Astrocyte (in vitro differentiated cells and primary cell): ENCODE data around the gene CYLD. TPM values are rescaled to one million over a fixed set of nuclear protein-coding genes. Genes with fewer than 3 reads are reported as not detected.

ENCODE experiments used
- DNase-seq: peaks from one replicate; pipeline ENCODE4 v3.0.0-alpha.2; 2010; ENCODE audit warnings: low read depth
- FAIRE-seq: peaks from 2 replicates; lab custom pipeline; 2011; peaks lifted over from hg19 to GRCh38; lab: Jason Lieb, UNC
- H2AFZ ChIP-seq: 2 replicates; pipeline ENCODE4 v1.6.0; 2012; ENCODE audit warnings: low read depth, low read length, inconsistent platforms
- H3K27ac ChIP-seq: 2 replicates; pipeline ENCODE4 v1.5.1; 2011; ENCODE audit warnings: low read depth, low read length, inconsistent platforms
- H3K27me3 ChIP-seq: 2 replicates; pipeline ENCODE4 v1.6.0; 2011; ENCODE audit warnings: low read length, inconsistent platforms; ENCODE audit not compliant: insufficient read depth
- H3K36me3 ChIP-seq: 2 replicates; pipeline ENCODE4 v1.5.1; 2011; ENCODE audit warnings: low read length, inconsistent platforms; ENCODE audit not compliant: insufficient read depth
- H3K4me1 ChIP-seq: 2 replicates; pipeline ENCODE4 v1.5.1; 2011; ENCODE audit warnings: low read length, inconsistent platforms; ENCODE audit not compliant: insufficient read depth
- H3K4me2 ChIP-seq: 2 replicates; pipeline ENCODE4 v1.6.0; 2012; ENCODE audit warnings: low read length, inconsistent platforms
- H3K4me3 ChIP-seq: 2 replicates; pipeline ENCODE4 v1.5.1; 2011; ENCODE audit warnings: low read depth, mild to moderate bottlenecking, low read length, inconsistent platforms; ENCODE audit not compliant: insufficient read depth
- H3K79me2 ChIP-seq: 2 replicates; pipeline ENCODE4 v1.6.0; 2012; ENCODE audit warnings: mild to moderate bottlenecking, low read length, inconsistent platforms; ENCODE audit not compliant: insufficient read depth
- H3K9ac ChIP-seq: 2 replicates; pipeline ENCODE4 v1.6.0; 2012; ENCODE audit warnings: mild to moderate bottlenecking, low read length, inconsistent platforms
- H3K9me3 ChIP-seq: 2 replicates; pipeline ENCODE4 v1.5.1; 2012; ENCODE audit warnings: low read depth, mild to moderate bottlenecking, low read length, inconsistent platforms; ENCODE audit not compliant: insufficient read depth
- H4K20me1 ChIP-seq: 2 replicates; pipeline ENCODE4 v1.6.0; 2012; ENCODE audit warnings: low read length, inconsistent platforms; ENCODE audit not compliant: insufficient read depth
- H3K27ac Mint-ChIP-seq: one replicate; pipeline ENCODE4 v1.8.0; 2021; ENCODE audit warnings: mild to moderate bottlenecking, mixed read lengths; ENCODE audit not compliant: unreplicated experiment
- H3K27me3 Mint-ChIP-seq: one replicate; pipeline ENCODE4 v1.8.0; 2021; ENCODE audit warnings: low read depth, mixed read lengths; ENCODE audit not compliant: unreplicated experiment
- H3K36me3 Mint-ChIP-seq: one replicate; pipeline ENCODE4 v1.8.0; 2021; ENCODE audit warnings: low read depth, mixed read lengths; ENCODE audit not compliant: unreplicated experiment
- H3K4me1 Mint-ChIP-seq: one replicate; pipeline ENCODE4 v1.8.0; 2021; ENCODE audit warnings: low read depth, mixed read lengths; ENCODE audit not compliant: unreplicated experiment
- H3K4me3 Mint-ChIP-seq: one replicate; pipeline ENCODE4 v1.8.0; 2021; ENCODE audit warnings: mild to moderate bottlenecking, moderate library complexity, mixed read lengths; ENCODE audit not compliant: unreplicated experiment
- H3K9me3 Mint-ChIP-seq: one replicate; pipeline ENCODE4 v1.8.0; 2021; ENCODE audit warnings: mild to moderate bottlenecking, mixed read lengths; ENCODE audit not compliant: unreplicated experiment
- EZH2 ChIP-seq: IDR thresholded peaks from 2 replicates; pipeline ENCODE4 v1.6.1; 2012; ENCODE audit warnings: mild to moderate bottlenecking, low read length, inconsistent platforms; ENCODE audit not compliant: insufficient read depth
- total RNA-seq: library from RNA; stranded (reverse); gene quantifications from 2 replicates; pipeline ENCODE4 v1.2.1, GENCODE V29; 2021
- TF ChIP-seq, protein P1 (sequence below): IDR thresholded peaks from 2 replicates; pipeline ENCODE4 v1.5.1; 2011; ENCODE audit warnings: low read depth, mild to moderate bottlenecking, inconsistent platforms, low read length, moderate library complexity; ENCODE audit not compliant: insufficient read depth

CYLD gene
- total RNA-seq, 1 donor from 2014 or later = 34.2 TPM

GRCh38 chr16:50789757-50790156, 47.9 kb downstream of the CYLD start:
- Histone ChIP-seq H3K36me3 (peaks cover 6% of the 10 kb centered on the region), H3K9ac (no peak overlapping the region), H2AFZ (no peak overlapping the region), H3K27ac (no peak overlapping the region), H3K27me3 (no peaks in the 10 kb centered on the region), H3K9me3 (no peaks in the 10 kb centered on the region), H3K4me2 (no peak overlapping the region), H3K79me2 (no peaks in the 10 kb centered on the region), H4K20me1 (no peaks in the 10 kb centered on the region), H3K4me3 (no peak overlapping the region), H3K4me1 (no peaks in the 10 kb centered on the region)
- Mint-ChIP-seq H3K4me3 (no peak overlapping the region), H3K27ac (no peak overlapping the region), H3K9me3 (peaks cover 1% of the 10 kb centered on the region), H3K36me3 (peaks cover 14% of the 10 kb centered on the region), H3K4me1 (no peaks in the 10 kb centered on the region), H3K27me3 (no peaks in the 10 kb centered on the region)
- DNase-seq (no peak), FAIRE-seq (no peak)
- TF ChIP-seq, protein P1, sequence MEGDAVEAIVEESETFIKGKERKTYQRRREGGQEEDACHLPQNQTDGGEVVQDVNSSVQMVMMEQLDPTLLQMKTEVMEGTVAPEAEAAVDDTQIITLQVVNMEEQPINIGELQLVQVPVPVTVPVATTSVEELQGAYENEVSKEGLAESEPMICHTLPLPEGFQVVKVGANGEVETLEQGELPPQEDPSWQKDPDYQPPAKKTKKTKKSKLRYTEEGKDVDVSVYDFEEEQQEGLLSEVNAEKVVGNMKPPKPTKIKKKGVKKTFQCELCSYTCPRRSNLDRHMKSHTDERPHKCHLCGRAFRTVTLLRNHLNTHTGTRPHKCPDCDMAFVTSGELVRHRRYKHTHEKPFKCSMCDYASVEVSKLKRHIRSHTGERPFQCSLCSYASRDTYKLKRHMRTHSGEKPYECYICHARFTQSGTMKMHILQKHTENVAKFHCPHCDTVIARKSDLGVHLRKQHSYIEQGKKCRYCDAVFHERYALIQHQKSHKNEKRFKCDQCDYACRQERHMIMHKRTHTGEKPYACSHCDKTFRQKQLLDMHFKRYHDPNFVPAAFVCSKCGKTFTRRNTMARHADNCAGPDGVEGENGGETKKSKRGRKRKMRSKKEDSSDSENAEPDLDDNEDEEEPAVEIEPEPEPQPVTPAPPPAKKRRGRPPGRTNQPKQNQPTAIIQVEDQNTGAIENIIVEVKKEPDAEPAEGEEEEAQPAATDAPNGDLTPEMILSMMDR = no peak
- TF ChIP-seq EZH2 = no peak

DNA sequence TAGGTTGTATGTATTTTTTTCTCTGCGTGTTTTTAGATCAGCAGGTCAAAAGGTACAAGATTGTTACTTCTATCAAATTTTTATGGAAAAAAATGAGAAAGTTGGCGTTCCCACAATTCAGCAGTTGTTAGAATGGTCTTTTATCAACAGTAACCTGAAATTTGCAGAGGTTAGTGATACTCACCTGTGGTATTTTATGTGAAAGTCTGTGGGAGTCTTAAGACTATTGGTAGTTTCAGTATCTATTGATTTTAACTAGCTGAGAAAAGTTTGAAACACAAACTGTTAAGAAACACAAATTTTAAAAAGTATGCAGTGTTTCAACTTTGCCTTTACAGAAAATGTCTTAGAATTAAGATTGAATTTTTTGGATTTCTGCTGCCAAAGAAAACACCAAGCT, 49.6 kb downstream of the CYLD start:
- no peak overlapping the region for H3K4me3 ChIP-seq
- no peak for TF ChIP-seq EZH2
- TF ChIP-seq, protein P1 = no peak
- FAIRE-seq (no peak), DNase-seq (no peak)
- Mint-ChIP-seq H3K27me3 (no peaks in the 10 kb centered on the region), H3K27ac (no peak overlapping the region), H3K4me1 (no peaks in the 10 kb centered on the region), H3K36me3 (peaks cover 14% of the 10 kb centered on the region), H3K4me3 (no peak overlapping the region), H3K9me3 (peaks cover 1% of the 10 kb centered on the region)
- no peak overlapping the region for H3K9ac ChIP-seq
- H3K27ac ChIP-seq = no peak overlapping the region
- H4K20me1 ChIP-seq = no peaks in the 10 kb centered on the region
- no peaks in the 10 kb centered on the region for H3K27me3 ChIP-seq
- H3K9me3 ChIP-seq = no peaks in the 10 kb centered on the region
- no peaks in the 10 kb centered on the region for H3K79me2 ChIP-seq
- H2AFZ ChIP-seq = no peak overlapping the region
- no peak overlapping the region for H3K4me2 ChIP-seq
- no peaks in the 10 kb centered on the region for H3K4me1 ChIP-seq
- peaks cover 9% of the 10 kb centered on the region for H3K36me3 ChIP-seq

DNA sequence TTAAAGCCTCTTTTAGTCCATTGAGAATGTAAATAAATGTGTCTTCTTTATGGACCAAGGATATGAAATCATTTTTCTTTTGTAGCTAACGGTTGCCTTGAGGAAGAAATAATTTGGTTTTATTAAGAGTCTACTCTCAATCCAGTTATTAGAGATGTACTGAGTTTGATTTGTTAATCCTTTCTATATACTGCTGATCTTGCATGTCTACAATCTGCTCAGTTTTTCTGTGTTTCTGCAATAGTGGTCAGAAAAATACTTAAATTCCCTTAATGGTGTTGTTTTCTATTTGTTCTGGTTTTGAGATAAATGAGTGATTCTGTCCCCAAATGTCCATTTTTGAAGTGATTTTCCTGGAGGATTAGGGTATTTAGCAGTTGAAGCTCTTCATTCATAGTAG, 54.9 kb downstream of the CYLD start:
- Histone ChIP-seq H4K20me1 (no peaks in the 10 kb centered on the region), H2AFZ (no peak overlapping the region), H3K4me1 (no peaks in the 10 kb centered on the region), H3K9ac (no peak overlapping the region), H3K27me3 (no peaks in the 10 kb centered on the region), H3K36me3 (peaks cover 10% of the 10 kb centered on the region), H3K4me2 (no peak overlapping the region), H3K4me3 (no peak overlapping the region), H3K79me2 (no peaks in the 10 kb centered on the region), H3K9me3 (no peaks in the 10 kb centered on the region), H3K27ac (no peak overlapping the region)
- H3K27ac Mint-ChIP-seq = no peak overlapping the region
- H3K9me3 Mint-ChIP-seq = no peaks in the 10 kb centered on the region
- peaks cover 14% of the 10 kb centered on the region for H3K36me3 Mint-ChIP-seq
- DNase-seq (no peak), FAIRE-seq (no peak)
- H3K4me3 Mint-ChIP-seq = no peak overlapping the region
- TF ChIP-seq, protein P1 = no peak
- TF ChIP-seq EZH2 = no peak
- H3K4me1 Mint-ChIP-seq = peaks cover 3% of the 10 kb centered on the region
- H3K27me3 Mint-ChIP-seq = no peaks in the 10 kb centered on the region
